GM18526 (cell line): ENCODE data around the gene OR2J3.

Experiments used
- POLR2A ChIP-seq: IDR thresholded peaks from 3 replicates; pipeline ENCODE4 v1.6.1; 2011; ENCODE audit not compliant: insufficient read length; ENCODE audit errors: extremely low read depth

Gene OR2J3

DNA sequence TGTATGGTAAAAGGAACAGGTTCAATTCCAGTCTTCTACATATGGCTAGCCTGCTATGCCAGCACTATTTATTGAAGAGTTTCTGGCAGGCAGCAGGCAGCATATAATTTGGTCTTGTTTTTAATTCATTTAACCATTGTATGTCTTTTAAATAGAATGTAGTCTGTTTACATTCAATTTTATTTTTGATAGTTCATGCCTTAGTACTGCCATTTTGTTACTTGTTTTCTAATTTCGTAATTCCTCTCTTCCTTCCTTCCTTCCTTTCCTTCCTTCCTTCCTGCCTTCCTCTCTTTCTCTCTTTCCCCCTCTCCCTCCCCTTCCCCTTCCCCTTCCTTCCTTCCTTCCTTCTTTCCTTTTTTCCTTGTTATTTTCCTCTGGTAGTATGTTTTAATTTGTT lies 45.2 kb downstream of the OR2J3 start:
- TF ChIP-seq POLR2A = no peak
